Tibial artery (tissue), 4 donors: ENCODE measurements around the gene CLEC19A.

Experiments
- DNase-seq, 2 donors: peaks; one replicate each; pipeline ENCODE4 v3.0.0-alpha.2; 2019
- H3K27ac ChIP-seq, 2 donors: fragments of 200-600 bp; sonication (generic) in 1 of 2; 1 replicate in 1 of 2; 2 replicates in 1 of 2; pipeline ENCODE4 v1.5.1; 2018 to 2019; ENCODE audit warnings: mild to moderate bottlenecking in 1 of 2
- H3K27me3 ChIP-seq, 2 donors: fragments of 200-600 bp; sonication (generic) in 1 of 2; one replicate each; pipeline versions ENCODE4 v1.5.1 to v1.6.0; 2016 to 2019
- H3K36me3 ChIP-seq, 3 donors: fragments of 200-600 bp; sonication (generic) in 2 of 3; one replicate each; pipeline ENCODE4 v1.5.1; 2016 to 2019; ENCODE audit warnings: mild to moderate bottlenecking in 2 of 3
- H3K4me1 ChIP-seq, 4 donors: fragments of 200-600 bp; sonication (generic) in 2 of 4; 1 replicate in 3 of 4; 2 replicates in 1 of 4; pipeline ENCODE4 v1.5.1; 2016 to 2019
- H3K4me3 ChIP-seq, 2 donors: fragments of 200-600 bp; sonication (generic) in 1 of 2; 1 replicate in 1 of 2; 2 replicates in 1 of 2; pipeline ENCODE4 v1.5.1; 2018 to 2019; ENCODE audit warnings: mild to moderate bottlenecking in 2 of 2
- H3K9me3 ChIP-seq, 3 donors: fragments of 200-600 bp; sonication (generic) in 1 of 3; one replicate each; pipeline ENCODE4 v1.5.1; 2016 to 2019
- intact Hi-C: fragments of 100-400 bp; cut with DNase I; formaldehyde crosslinking; loops from one replicate; pipeline ENCODE4 v1.15.0; 2023; ENCODE audit warnings: low total_unique reads
- TF ChIP-seq, protein P1 (sequence below), 2 experiments: fragments of 200-600 bp in 1 of 2; fragments of 450-650 bp in 1 of 2; IDR thresholded peaks; one replicate each; pipeline ENCODE4 v1.5.1; 2017 to 2019; ENCODE audit warnings: antibody characterized with exemption in 2 of 2, mild to moderate bottlenecking in 1 of 2, moderate library complexity in 1 of 2

The CLEC19A gene

GRCh38 chr16:19240494-19240893 is 45.0 kb upstream of the CLEC19A start:
- H3K4me1 ChIP-seq, result no peaks in the 10 kb centered on the region
- intact Hi-C loops, result no loop called here
- H3K36me3 ChIP-seq, result peaks cover 0 to 3% (median 0%) of the 10 kb centered on the region in 3 donors
- TF ChIP-seq, protein P1, sequence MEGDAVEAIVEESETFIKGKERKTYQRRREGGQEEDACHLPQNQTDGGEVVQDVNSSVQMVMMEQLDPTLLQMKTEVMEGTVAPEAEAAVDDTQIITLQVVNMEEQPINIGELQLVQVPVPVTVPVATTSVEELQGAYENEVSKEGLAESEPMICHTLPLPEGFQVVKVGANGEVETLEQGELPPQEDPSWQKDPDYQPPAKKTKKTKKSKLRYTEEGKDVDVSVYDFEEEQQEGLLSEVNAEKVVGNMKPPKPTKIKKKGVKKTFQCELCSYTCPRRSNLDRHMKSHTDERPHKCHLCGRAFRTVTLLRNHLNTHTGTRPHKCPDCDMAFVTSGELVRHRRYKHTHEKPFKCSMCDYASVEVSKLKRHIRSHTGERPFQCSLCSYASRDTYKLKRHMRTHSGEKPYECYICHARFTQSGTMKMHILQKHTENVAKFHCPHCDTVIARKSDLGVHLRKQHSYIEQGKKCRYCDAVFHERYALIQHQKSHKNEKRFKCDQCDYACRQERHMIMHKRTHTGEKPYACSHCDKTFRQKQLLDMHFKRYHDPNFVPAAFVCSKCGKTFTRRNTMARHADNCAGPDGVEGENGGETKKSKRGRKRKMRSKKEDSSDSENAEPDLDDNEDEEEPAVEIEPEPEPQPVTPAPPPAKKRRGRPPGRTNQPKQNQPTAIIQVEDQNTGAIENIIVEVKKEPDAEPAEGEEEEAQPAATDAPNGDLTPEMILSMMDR (IDR thresholded peaks at IDR 0.05), result no peak
- H3K27me3 ChIP-seq, result no peaks in the 10 kb centered on the region
- DNase-seq, result no peak
- no peak overlapping the region for H3K27ac ChIP-seq
- no peak overlapping the region for H3K4me3 ChIP-seq
- H3K9me3 ChIP-seq, result peaks cover 0 to 5% (median 0%) of the 10 kb centered on the region in 3 donors

GRCh38 chr16:19241512-19241911 is 44.0 kb upstream of the CLEC19A start:
- Histone ChIP-seq H3K4me1 (no peaks in the 10 kb centered on the region), H3K9me3 (no peaks in the 10 kb centered on the region), H3K27ac (no peak overlapping the region), H3K36me3 (peaks cover 0 to 3% (median 0%) of the 10 kb centered on the region in 3 donors), H3K27me3 (no peaks in the 10 kb centered on the region), H3K4me3 (no peak overlapping the region)
- intact Hi-C loops, result no loop called here
- TF ChIP-seq, protein P1 (IDR thresholded peaks at IDR 0.05), result no peak
- no peak for DNase-seq

- H3K27ac ChIP-seq, result no peak overlapping the region
- H3K9me3 ChIP-seq, result no peaks in the 10 kb centered on the region
- no peak for DNase-seq
- no peaks in the 10 kb centered on the region for H3K4me1 ChIP-seq
- no peaks in the 10 kb centered on the region for H3K27me3 ChIP-seq
- no peak overlapping the region for H3K4me3 ChIP-seq
- TF ChIP-seq, protein P1 (IDR thresholded peaks at IDR 0.05), result no peak
- intact Hi-C loops, result no loop called here
- peaks cover 0 to 3% (median 0%) of the 10 kb centered on the region in 3 donors for H3K36me3 ChIP-seq
Observed at GRCh38 chr16:19242186-19242585, 43.3 kb upstream of the CLEC19A start.

DNA sequence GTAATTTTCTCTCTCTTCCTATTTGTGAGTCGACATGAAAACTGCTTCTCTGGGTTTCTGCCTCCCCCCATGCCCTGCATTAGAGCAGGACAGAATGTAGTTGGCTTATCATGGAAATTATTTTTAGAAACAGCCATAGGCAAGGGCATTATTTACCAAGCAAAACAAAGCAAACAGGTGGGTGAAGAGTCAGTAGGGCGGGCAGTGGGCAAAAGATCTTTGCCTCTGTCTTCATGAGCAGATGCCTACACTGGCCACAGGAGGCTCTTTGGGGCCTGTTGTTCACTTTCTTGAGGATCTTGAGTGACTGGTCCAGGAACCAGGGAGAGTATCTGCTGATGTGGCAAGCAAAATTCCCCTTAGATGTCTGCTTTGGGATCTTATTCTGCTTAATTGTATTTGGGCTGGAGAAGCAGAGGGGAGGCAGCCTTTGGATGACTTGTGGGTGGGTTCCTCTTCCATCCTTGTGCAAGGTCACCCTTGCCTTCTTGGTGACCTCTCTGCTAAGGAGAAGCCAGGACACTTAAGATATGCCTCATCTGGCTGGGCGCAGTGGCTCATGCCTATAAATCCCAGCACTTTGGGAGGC is 42.5 kb upstream of the CLEC19A start:
- Histone ChIP-seq H3K4me1 (no peaks in the 10 kb centered on the region), H3K36me3 (peaks cover 0 to 3% (median 0%) of the 10 kb centered on the region in 3 donors), H3K4me3 (no peak overlapping the region), H3K27ac (no peak overlapping the region), H3K9me3 (no peaks in the 10 kb centered on the region), H3K27me3 (no peaks in the 10 kb centered on the region)
- no peak for DNase-seq
- TF ChIP-seq, protein P1 (IDR thresholded peaks at IDR 0.05), result no peak
- intact Hi-C loops, result no loop called here

DNA sequence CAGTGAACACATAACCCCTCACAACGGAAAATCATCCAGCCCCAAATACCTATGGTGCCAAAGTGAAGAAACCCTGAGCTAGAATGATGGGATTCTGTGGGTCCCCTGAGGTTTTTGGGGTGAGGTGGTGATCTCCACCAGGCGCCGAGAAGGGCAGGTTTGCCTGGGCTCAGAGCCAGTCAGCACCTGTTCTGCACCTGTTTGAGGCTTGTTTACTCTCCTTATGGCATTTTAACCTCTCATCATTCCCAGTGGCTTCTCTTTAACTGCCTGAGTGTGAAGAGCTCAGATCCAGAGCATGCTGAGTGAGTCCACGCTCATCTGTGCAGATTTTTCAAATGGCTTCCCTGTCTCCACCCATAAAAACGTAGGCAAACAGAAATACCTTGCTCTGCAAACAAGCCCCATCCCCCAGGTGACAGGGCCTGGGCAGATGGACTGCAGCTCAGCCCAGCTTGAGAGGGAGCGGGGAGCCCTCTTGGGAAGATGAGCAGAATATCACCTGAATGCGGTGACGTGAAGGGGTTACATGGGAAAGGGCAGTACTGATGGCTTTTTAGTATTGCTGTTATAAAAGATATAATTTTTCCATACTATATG is 40.1 kb upstream of the CLEC19A start:
- no peaks in the 10 kb centered on the region for H3K27me3 ChIP-seq

More for the DNA sequence above, 40.1 kb upstream of the CLEC19A start:
- H3K4me3 ChIP-seq, result no peak overlapping the region
- TF ChIP-seq, protein P1 (IDR thresholded peaks at IDR 0.05), result no peak
- intact Hi-C loops, result loop anchor here (2.0 kb wide), 1 partner anchor 21 kb away; no protein-coding TSS in a partner anchor
- DNase-seq, result no peak
- H3K9me3 ChIP-seq, result no peaks in the 10 kb centered on the region
- no peaks in the 10 kb centered on the region for H3K36me3 ChIP-seq
- no peak overlapping the region for H3K27ac ChIP-seq
- no peaks in the 10 kb centered on the region for H3K4me1 ChIP-seq
